Activated B cell treated with CpG ODN at 0.5 μM for 24 hours (primary cell): Measurements from ENCODE around the gene MKLN1. TPM values are rescaled to one million over a fixed set of nuclear protein-coding genes. Genes with fewer than 3 reads are reported as not detected.

ENCODE experiments used
- ATAC-seq: fragments of 200-7000 bp; cut with Tn5 transposase; one replicate; pipeline ENCODE4 v1.10.0; 2021; ENCODE audit warnings: low read depth, mild to moderate bottlenecking, moderate library complexity
- CTCF ChIA-PET: fragments of 350-600 bp; sonication (Branson Sonifier 250); formaldehyde crosslinking; loops from one replicate; lab custom pipeline; 2021; ENCODE audit warnings: antibody characterized with exemption; lab: Charles Lee
- POLR2A ChIA-PET: fragments of 350-600 bp; sonication (Branson Sonifier 250); formaldehyde crosslinking; loops from one replicate; lab custom pipeline; 2021; ENCODE audit warnings: antibody characterized with exemption; lab: Charles Lee
- DNase-seq: peaks from one replicate; pipeline ENCODE4 v3.0.0; 2022
- H3K27ac Mint-ChIP-seq: one replicate; pipeline ENCODE4 v1.8.0; 2020; ENCODE audit warnings: mixed read lengths
- H3K27me3 Mint-ChIP-seq: one replicate; pipeline ENCODE4 v1.8.0; 2021; ENCODE audit warnings: mixed read lengths
- H3K36me3 Mint-ChIP-seq: one replicate; pipeline ENCODE4 v1.8.0; 2021; ENCODE audit warnings: low read depth, mixed read lengths
- H3K4me1 Mint-ChIP-seq: one replicate; pipeline ENCODE4 v1.8.0; 2021; ENCODE audit warnings: mixed read lengths
- H3K4me3 Mint-ChIP-seq: one replicate; pipeline ENCODE4 v1.8.0; 2020; ENCODE audit warnings: mild to moderate bottlenecking, mixed read lengths
- H3K9me3 Mint-ChIP-seq: one replicate; pipeline ENCODE4 v1.8.0; 2020; ENCODE audit warnings: mixed read lengths
- CTCF ChIP-seq: fragments of 200-600 bp; IDR thresholded peaks from one replicate; pipeline ENCODE4 v1.8.0; 2022; ENCODE audit warnings: antibody characterized with exemption, mild to moderate bottlenecking
- intact Hi-C: fragments of 100-400 bp; cut with micrococcal nuclease; formaldehyde crosslinking; loops from one replicate; pipeline ENCODE4 v1.15.1; 2024
- total RNA-seq: library from RNA; stranded (reverse); gene quantifications from 2 replicates; pipeline ENCODE4 v1.2.3, GENCODE V29; 2022

Gene MKLN1
- total RNA-seq, 1 donor from 2014 or later = 64.6 TPM

- peaks cover under 1% of the 10 kb centered on the region for H3K36me3 Mint-ChIP-seq
- H3K27me3 Mint-ChIP-seq = no peaks in the 10 kb centered on the region
- POLR2A ChIA-PET = no interaction called here
- H3K27ac Mint-ChIP-seq = no peak overlapping the region
- H3K4me1 Mint-ChIP-seq = peaks cover 23% of the 10 kb centered on the region
- intact Hi-C loops = no loop called here
- CTCF ChIA-PET = no interaction called here
- no peaks in the 10 kb centered on the region for H3K9me3 Mint-ChIP-seq
- TF ChIP-seq CTCF = no peak
- ATAC-seq = no peak
- no peak overlapping the region for H3K4me3 Mint-ChIP-seq
- DNase-seq = no peak
These were observed 5.6 kb upstream of the MKLN1 start for GRCh38 chr7:131322061-131322460.

DNA sequence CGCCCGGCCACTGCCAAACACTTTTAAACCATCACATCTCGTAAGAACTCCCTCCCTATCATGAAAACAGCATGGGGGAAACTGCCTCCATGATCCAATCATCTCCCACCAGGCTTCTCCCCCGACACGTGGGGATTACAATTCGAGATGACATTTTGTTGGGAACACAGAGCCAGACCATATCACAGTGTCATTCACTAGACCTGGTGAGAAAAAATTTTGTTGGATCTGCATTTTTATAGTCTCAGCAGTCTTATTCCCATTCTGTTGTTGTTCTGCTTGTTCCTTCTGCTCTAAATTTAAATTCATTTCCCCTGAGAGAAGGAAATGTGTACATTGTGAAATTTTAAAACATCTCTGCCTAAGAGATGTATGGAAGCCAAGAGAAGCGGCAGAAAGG lies 4.8 kb upstream of the MKLN1 start:
- Mint-ChIP-seq H3K27ac (no peak overlapping the region), H3K9me3 (no peaks in the 10 kb centered on the region), H3K4me1 (peaks cover 27% of the 10 kb centered on the region), H3K36me3 (peaks cover 7% of the 10 kb centered on the region), H3K27me3 (no peaks in the 10 kb centered on the region), H3K4me3 (no peak overlapping the region)
- no peak for ATAC-seq
- DNase-seq = no peak
- ChIA-PET POLR2A (no interaction called here), CTCF (no interaction called here)
- intact Hi-C loops = no loop called here
- no peak for TF ChIP-seq CTCF

DNA sequence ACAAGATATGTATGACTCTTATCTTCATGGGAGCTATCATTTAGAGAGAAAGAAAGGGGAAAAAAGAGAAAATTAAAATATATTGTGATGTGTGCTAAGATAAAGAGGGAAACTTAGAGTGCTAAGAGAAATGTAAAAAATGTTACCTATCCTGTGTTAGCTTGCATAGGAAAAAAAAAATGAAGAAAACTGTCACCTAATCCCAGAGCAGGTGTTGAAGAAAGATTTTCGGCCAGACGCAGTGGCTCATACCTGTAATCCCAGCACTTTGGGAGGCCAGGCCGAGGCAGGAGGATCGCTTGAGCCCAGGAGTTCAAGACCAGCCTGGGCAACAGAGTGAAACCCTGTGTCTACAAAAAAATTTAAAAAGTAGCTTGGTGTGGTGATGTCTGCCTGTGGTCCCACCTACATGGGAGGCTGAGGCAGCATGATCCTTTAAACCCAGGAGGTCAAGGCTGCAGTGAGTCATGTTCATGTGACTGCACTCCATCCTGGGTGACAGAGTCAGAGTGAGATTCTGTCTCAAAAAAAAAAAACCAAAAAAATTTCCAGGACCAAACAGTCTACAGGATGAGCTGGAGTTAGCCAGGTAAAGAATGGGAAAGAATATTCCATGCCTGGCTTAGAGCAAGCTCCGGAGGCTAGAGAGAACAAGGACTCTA lies 2.4 kb upstream of the MKLN1 start:
- POLR2A ChIA-PET = interaction anchor here (1.3 kb wide), 1 partner anchor 214 kb away, joined by 3 read pairs; no protein-coding TSS in a partner anchor
- peak overlapping the region; percentile 50 for H3K4me3 Mint-ChIP-seq
- peaks cover 13% of the 10 kb centered on the region for H3K36me3 Mint-ChIP-seq
- no peaks in the 10 kb centered on the region for H3K9me3 Mint-ChIP-seq
- no peak for DNase-seq
- no peaks in the 10 kb centered on the region for H3K27me3 Mint-ChIP-seq
- H3K4me1 Mint-ChIP-seq = peaks cover 47% of the 10 kb centered on the region
- peak overlapping the region; percentile 27 for H3K27ac Mint-ChIP-seq
- CTCF ChIA-PET = interaction anchor here (0.7 kb wide), 1 partner anchor 97 kb away, joined by 4 read pairs; no protein-coding TSS in a partner anchor
- TF ChIP-seq CTCF = no peak
- no peak for ATAC-seq
- intact Hi-C loops = loop anchor here (2.0 to 5.0 kb wide), 3 partner anchors 17 to 1253 kb away; partner anchors contain the start of gene KLHDC10

DNA sequence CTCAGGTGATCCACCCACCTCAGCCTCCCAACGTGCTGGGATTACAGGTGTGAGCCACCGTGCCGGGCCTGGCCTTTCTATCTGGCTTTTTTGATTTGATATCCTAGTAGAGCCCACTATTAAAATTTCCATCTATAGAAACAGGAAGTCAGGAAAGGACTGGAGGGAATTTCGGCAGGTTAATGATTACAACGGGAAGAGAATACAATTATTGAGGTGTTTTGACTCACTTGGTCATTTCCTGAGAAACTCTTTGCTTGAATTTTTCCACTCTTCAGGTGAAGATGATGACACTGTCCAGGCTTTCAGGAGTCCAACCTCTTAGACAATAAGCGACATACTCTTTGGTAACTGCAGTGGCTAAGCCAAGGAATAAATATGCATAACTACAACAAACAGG lies 1.1 kb upstream of the MKLN1 start:
- peak overlapping the region; percentile 98 for H3K4me3 Mint-ChIP-seq
- no peak for TF ChIP-seq CTCF
- DNase-seq = no peak
- peak overlapping the region; percentile 36 for H3K27ac Mint-ChIP-seq
- H3K4me1 Mint-ChIP-seq = peaks cover 57% of the 10 kb centered on the region
- no peaks in the 10 kb centered on the region for H3K9me3 Mint-ChIP-seq
- no peak for ATAC-seq
- H3K27me3 Mint-ChIP-seq = no peaks in the 10 kb centered on the region
- ChIA-PET CTCF (interaction anchor here (1.9 kb wide), 1 partner anchor 12 kb away, joined by 4 read pairs; no protein-coding TSS in a partner anchor), POLR2A (interaction anchor here (0.8 to 2.3 kb wide), 4 partner anchors 215 to 367 kb away, joined by 3 to 32 read pairs (median 6); no protein-coding TSS in a partner anchor)
- H3K36me3 Mint-ChIP-seq = peaks cover 13% of the 10 kb centered on the region
- intact Hi-C loops = loop anchor here (2.0 to 5.0 kb wide), 3 partner anchors 364 to 1254 kb away; partner anchors contain the start of genes COPG2 and KLHDC10

GRCh38 chr7:131327049-131327625 lies 539 bp upstream of the MKLN1 start:
- peaks cover 13% of the 10 kb centered on the region for H3K36me3 Mint-ChIP-seq
- POLR2A ChIA-PET = interaction anchor here (0.8 to 2.3 kb wide), 9 partner anchors 10 to 368 kb away, joined by 3 to 32 read pairs (median 3); no protein-coding TSS in a partner anchor
- peak overlapping the region; percentile 95 for H3K27ac Mint-ChIP-seq
- ATAC-seq = no peak
- no peak for DNase-seq
- CTCF ChIA-PET = interaction anchor here (0.7 to 1.9 kb wide), 2 partner anchors 12 to 221 kb away, joined by 3 to 4 read pairs; no protein-coding TSS in a partner anchor
- H3K4me1 Mint-ChIP-seq = peaks cover 57% of the 10 kb centered on the region
- TF ChIP-seq CTCF = no peak
- H3K9me3 Mint-ChIP-seq = no peaks in the 10 kb centered on the region
- H3K4me3 Mint-ChIP-seq = peak overlapping the region; percentile 98
- H3K27me3 Mint-ChIP-seq = no peaks in the 10 kb centered on the region
- intact Hi-C loops = loop anchor here (1.0 to 5.0 kb wide), 5 partner anchors 96 to 1255 kb away; partner anchors contain the start of genes COPG2 and KLHDC10
